ENCODE data around the gene ZMPSTE24. TPM values are rescaled to one million over a fixed set of nuclear protein-coding genes. Genes with fewer than 3 reads are reported as not detected.
"Not testable (repeated sequence)": the region's sequence is repeated elsewhere in the genome, so short reads cannot be mapped to it uniquely, and the experiment has no call there.

The ZMPSTE24 gene
- 10 to 100 TPM; 48.3 to 87.9 TPM for total RNA-seq

- no peak for TF ChIP-seq CTCF (IDR thresholded peaks at IDR 0.05)
- H3K9me3 ChIP-seq, result no peaks in the 10 kb centered on the region
- peak; percentile 99 for ATAC-seq (ENCODE audit: insufficient number of reproducible peaks, low FRiP score, low read depth)
- peak; percentile 86 for DNase-seq (ENCODE audit: low spot score)
- peaks cover 36 to 53% of the 10 kb centered on the region in 2 donors for H3K4me1 ChIP-seq (ENCODE audit: control insufficient read depth in 1 of 2, low read depth in 2 of 2)
- peaks cover 8% of the 10 kb centered on the region for H3K36me3 ChIP-seq
- H3K27ac ChIP-seq, result peak within 1 kb of the TSS; percentile 95 to 98
- H3K27me3 ChIP-seq (replicated peaks; ENCODE audit: insufficient read depth), result no peaks in the 10 kb centered on the region
- peak within 1 kb of the TSS; percentile 98 for H3K4me3 ChIP-seq
These were observed at the start of gene ZMPSTE24 for GRCh38 chr1:40257688-40258444. TSS of gene ZMPSTE24 (plus strand) at chr1:40258236. CDS start at chr1:40258272, 36 bp downstream.

GRCh38 chr1:40210511-40211204, 47.4 kb upstream of the ZMPSTE24 start:
- ATAC-seq (ENCODE audit: insufficient number of reproducible peaks, low FRiP score, low read depth), result no peak
- H3K4me3 ChIP-seq, result no peak overlapping the region
- H3K36me3 ChIP-seq, result peaks cover 3% of the 10 kb centered on the region
- no peak overlapping the region for H3K27ac ChIP-seq
- no peak for DNase-seq (ENCODE audit: low spot score)
- no peaks in the 10 kb centered on the region for H3K27me3 ChIP-seq (replicated peaks; ENCODE audit: insufficient read depth)
- peaks cover 0 to 3% of the 10 kb centered on the region in 2 donors for H3K4me1 ChIP-seq (ENCODE audit: control insufficient read depth in 1 of 2, low read depth in 2 of 2)
- TF ChIP-seq CTCF (IDR thresholded peaks at IDR 0.05), result no peak
- no peaks in the 10 kb centered on the region for H3K9me3 ChIP-seq

- no peak overlapping the region for H3K27ac ChIP-seq
- no peak for TF ChIP-seq CTCF (IDR thresholded peaks at IDR 0.05)
- no peaks in the 10 kb centered on the region for H3K9me3 ChIP-seq
- no peak overlapping the region for H3K4me3 ChIP-seq
- DNase-seq (ENCODE audit: low spot score) (no peak), ATAC-seq (ENCODE audit: insufficient number of reproducible peaks, low FRiP score, low read depth) (no peak)
- no peaks in the 10 kb centered on the region for H3K4me1 ChIP-seq (ENCODE audit: control insufficient read depth in 1 of 2, low read depth in 2 of 2)
- H3K27me3 ChIP-seq (replicated peaks; ENCODE audit: insufficient read depth), result no peaks in the 10 kb centered on the region
- H3K36me3 ChIP-seq, result peaks cover 3% of the 10 kb centered on the region
These were observed 39.7 kb upstream of the ZMPSTE24 start for GRCh38 chr1:40218333-40218732.

- not testable (repeated sequence) for H3K4me1 ChIP-seq (ENCODE audit: control insufficient read depth in 1 of 2, low read depth in 2 of 2); H3K27ac ChIP-seq; H3K36me3 ChIP-seq; H3K9me3 ChIP-seq; H3K27me3 ChIP-seq (replicated peaks; ENCODE audit: insufficient read depth); DNase-seq (ENCODE audit: low spot score); H3K4me3 ChIP-seq; ATAC-seq (ENCODE audit: insufficient number of reproducible peaks, low FRiP score, low read depth)
These were observed 36.5 kb upstream of the ZMPSTE24 start for GRCh38 chr1:40221471-40221905.

GRCh38 chr1:40221977-40222772, 35.9 kb upstream of the ZMPSTE24 start:
- no peak for TF ChIP-seq CTCF (IDR thresholded peaks at IDR 0.05)
- ATAC-seq (ENCODE audit: insufficient number of reproducible peaks, low FRiP score, low read depth) (no peak), DNase-seq (ENCODE audit: low spot score) (no peak)
- no peak overlapping the region for H3K4me3 ChIP-seq
- no peaks in the 10 kb centered on the region for H3K27me3 ChIP-seq (replicated peaks; ENCODE audit: insufficient read depth)
- peaks cover 6% of the 10 kb centered on the region for H3K36me3 ChIP-seq
- no peaks in the 10 kb centered on the region for H3K9me3 ChIP-seq
- no peaks in the 10 kb centered on the region for H3K4me1 ChIP-seq (ENCODE audit: control insufficient read depth in 1 of 2, low read depth in 2 of 2)
- H3K27ac ChIP-seq, result no peak overlapping the region

Measured in thoracic aorta (tissue), 2 donors.